ENCODE data around the gene APOL3.

GRCh38 chr22:36147196-36147791, 13.3 kb downstream of the APOL3 start:
- no peak for TF ChIP-seq CTCF (conservative IDR thresholded peaks at IDR 0.05; ENCODE audit: low read depth, low read length)
- TF ChIP-seq EZH2 (IDR thresholded peaks at IDR 0.05; ENCODE audit: low read length, unreplicated experiment) = no peak
- no peak for TF ChIP-seq EZH2phosphoT487 (IDR thresholded peaks at IDR 0.05; ENCODE audit: borderline replicate concordance, low read length)
